H9 (cell line): ENCODE results near the gene WDR88. TPM values are rescaled to one million over a fixed set of nuclear protein-coding genes. Genes with fewer than 3 reads are reported as not detected.

Experiments
- DNase-seq: peaks from one replicate; pipeline ENCODE4 v3.0.0-alpha.2; 2017
- H2AFZ ChIP-seq: one replicate; pipeline ENCODE4 v1.6.1; 2013; ENCODE audit warnings: mild to moderate bottlenecking, low read length, control low read depth, moderate library complexity
- H2AK5ac ChIP-seq: 2 replicates; pipeline ENCODE4 v1.6.1; 2013; ENCODE audit warnings: low read length, control low read depth, mixed read lengths; ENCODE audit not compliant: insufficient read length
- H2BK120ac ChIP-seq: one replicate; pipeline ENCODE4 v1.6.1; 2013; ENCODE audit warnings: low read depth, mild to moderate bottlenecking, low read length, control low read depth, inconsistent platforms; ENCODE audit not compliant: poor library complexity, severe bottlenecking
- H2BK12ac ChIP-seq: 2 replicates; pipeline ENCODE4 v1.6.1; 2013; ENCODE audit warnings: low read length, control low read depth, mixed read lengths, low read depth; ENCODE audit not compliant: insufficient read length
- H2BK15ac ChIP-seq: 2 replicates; pipeline ENCODE4 v1.6.1; 2013; ENCODE audit warnings: low read depth, low read length, control low read depth
- H2BK20ac ChIP-seq: one replicate; pipeline ENCODE4 v1.6.1; 2013; ENCODE audit warnings: low read depth, mild to moderate bottlenecking, low read length, control low read depth, inconsistent platforms; ENCODE audit not compliant: poor library complexity, severe bottlenecking
- H2BK5ac ChIP-seq: 2 replicates; pipeline ENCODE4 v1.6.1; 2013; ENCODE audit warnings: low read length, control low read depth, mixed read lengths; ENCODE audit not compliant: insufficient read length
- H3K14ac ChIP-seq: 2 replicates; pipeline ENCODE4 v1.6.1; 2013; ENCODE audit warnings: low read length, control low read depth; ENCODE audit not compliant: insufficient read depth
- H3K18ac ChIP-seq: 2 replicates; pipeline ENCODE4 v1.6.1; 2013; ENCODE audit warnings: low read depth, mild to moderate bottlenecking, mixed read lengths, low read length, control low read depth; ENCODE audit not compliant: insufficient read length
- H3K23ac ChIP-seq: 2 replicates; pipeline ENCODE4 v1.6.1; 2013; ENCODE audit warnings: low read length, control low read depth, mixed read lengths, low read depth; ENCODE audit not compliant: insufficient read length
- H3K23me2 ChIP-seq: 2 replicates; pipeline ENCODE4 v1.6.1; 2013; ENCODE audit warnings: low read depth, mild to moderate bottlenecking, mixed read lengths, low read length, control low read depth; ENCODE audit not compliant: insufficient read length, poor library complexity, severe bottlenecking
- H3K27ac ChIP-seq: 2 replicates; pipeline ENCODE4 v1.5.1; 2013; ENCODE audit warnings: low read length, control low read depth, mixed read lengths, low read depth; ENCODE audit not compliant: insufficient read length
- H3K27me3 ChIP-seq: 2 replicates; pipeline ENCODE4 v1.6.1; 2013; ENCODE audit warnings: low read length, control low read depth, inconsistent platforms; ENCODE audit not compliant: insufficient read depth
- H3K4ac ChIP-seq: 2 replicates; pipeline ENCODE4 v1.6.1; 2013; ENCODE audit warnings: low read depth, mild to moderate bottlenecking, control low read depth, inconsistent platforms, low read length, moderate library complexity
- H3K4me1 ChIP-seq: 2 replicates; pipeline ENCODE4 v1.6.1; 2013; ENCODE audit warnings: low read length, control low read depth, inconsistent platforms; ENCODE audit not compliant: insufficient read depth
- H3K4me2 ChIP-seq: 2 replicates; pipeline ENCODE4 v1.6.1; 2013; ENCODE audit warnings: low read length, control low read depth, mixed read lengths; ENCODE audit not compliant: insufficient read length, insufficient read depth
- H3K56ac ChIP-seq: 2 replicates; pipeline ENCODE4 v1.6.1; 2013; ENCODE audit warnings: low read depth, mild to moderate bottlenecking, mixed read lengths, low read length, control low read depth; ENCODE audit not compliant: insufficient read length
- H3K79me1 ChIP-seq: 2 replicates; pipeline ENCODE4 v1.6.1; 2013; ENCODE audit warnings: low read depth, mild to moderate bottlenecking, moderate library complexity, low read length, control low read depth, inconsistent platforms; ENCODE audit not compliant: insufficient read depth, poor library complexity, severe bottlenecking
- H3K79me2 ChIP-seq: 2 replicates; pipeline ENCODE4 v1.6.1; 2013; ENCODE audit warnings: low read length, control low read depth, inconsistent platforms; ENCODE audit not compliant: insufficient read depth
- H3K9ac ChIP-seq: 2 replicates; pipeline ENCODE4 v1.6.1; 2013; ENCODE audit warnings: low read length, control low read depth, mixed read lengths; ENCODE audit not compliant: insufficient read length; ENCODE audit errors: extremely low read depth
- H3K9me3 ChIP-seq: one replicate; pipeline ENCODE4 v1.6.1; 2013; ENCODE audit warnings: low read depth, low read length, inconsistent platforms; ENCODE audit not compliant: control insufficient read depth
- H3T11ph ChIP-seq: one replicate; pipeline ENCODE4 v1.6.1; 2013; ENCODE audit warnings: mild to moderate bottlenecking, low read length, control low read depth, inconsistent platforms
- H4K20me1 ChIP-seq: one replicate; pipeline ENCODE4 v1.6.1; 2013; ENCODE audit not compliant: control insufficient read depth, insufficient read length, insufficient read depth
- H4K5ac ChIP-seq: 2 replicates; pipeline ENCODE4 v1.6.1; 2013; ENCODE audit warnings: low read depth, mild to moderate bottlenecking, mixed read lengths, low read length, control low read depth; ENCODE audit not compliant: insufficient read length
- H4K8ac ChIP-seq: replicated peaks from 2 replicates; pipeline ENCODE4 v1.6.1; 2013; ENCODE audit warnings: low read length, control low read depth, mixed read lengths, low read depth; ENCODE audit not compliant: insufficient read length
- H4K91ac ChIP-seq: 2 replicates; pipeline ENCODE4 v1.6.1; 2013; ENCODE audit warnings: low read depth, mild to moderate bottlenecking, moderate library complexity, mixed read lengths, low read length, control low read depth; ENCODE audit not compliant: insufficient read length
- H3K27ac Mint-ChIP-seq, 3 experiments: 2 replicates in 2 of 3; 3 replicates in 1 of 3; pipeline ENCODE4 v1.8.0; 2020 to 2021; ENCODE audit warnings: mixed read lengths in 3 of 3, mild to moderate bottlenecking in 1 of 3, moderate library complexity in 1 of 3
- H3K27me3 Mint-ChIP-seq: 2 replicates; pipeline ENCODE4 v1.8.0; 2021; ENCODE audit warnings: low read depth, mild to moderate bottlenecking, moderate library complexity, mixed read lengths
- H3K36me3 Mint-ChIP-seq, 3 experiments: 2 replicates in 2 of 3; 3 replicates in 1 of 3; pipeline ENCODE4 v1.8.0; 2020 to 2021; ENCODE audit warnings: low read depth in 3 of 3, mixed read lengths in 3 of 3; ENCODE audit not compliant: insufficient read depth in 1 of 3
- H3K4me1 Mint-ChIP-seq, 2 experiments: 2 replicates each; pipeline ENCODE4 v1.8.0; 2020; ENCODE audit warnings: mixed read lengths in 2 of 2
- H3K4me3 Mint-ChIP-seq, 2 experiments: 2 replicates in 1 of 2; 3 replicates in 1 of 2; pipeline ENCODE4 v1.8.0; 2020 to 2021; ENCODE audit warnings: mild to moderate bottlenecking in 2 of 2, mixed read lengths in 2 of 2, moderate library complexity in 1 of 2
- H3K9me3 Mint-ChIP-seq, 2 experiments: 2 replicates in 1 of 2; 3 replicates in 1 of 2; pipeline ENCODE4 v1.8.0; 2020; ENCODE audit warnings: mild to moderate bottlenecking in 2 of 2, mixed read lengths in 2 of 2, moderate library complexity in 1 of 2
- WGBS: extraction: QIAGEN DNeasy Blood & Tissue Kit; methylation state at CpG from one replicate; pipeline ENCODE4 v1.1.7; 2013; ENCODE audit warnings: missing lambda C conversion rate, low lambda C conversion rate, mixed read lengths; ENCODE audit not compliant: insufficient read length; ENCODE audit errors: extremely low coverage; 5-methylcytosine and 5-hydroxymethylcytosine counted together
- total RNA-seq: library from RNA; stranded (reverse); gene quantifications from 2 replicates; pipeline ENCODE4 v1.2.1, GENCODE V29; 2021
- TF ChIP-seq, protein P1 (sequence below): fragments of 200-600 bp; sonication (generic); conservative IDR thresholded peaks from 3 replicates; pipeline ENCODE4 v1.8.0; 2021; ENCODE audit warnings: antibody characterized with exemption, mild to moderate bottlenecking

The WDR88 gene
- total RNA-seq, 1 experiment from 2014 or later: not detected

GRCh38 chr19:33207040-33207620 lies 75.2 kb downstream of the WDR88 start:
- H3K23ac ChIP-seq: no peak overlapping the region
- H4K5ac ChIP-seq: no peak overlapping the region
- no peak overlapping the region for H2AFZ ChIP-seq
- no peaks in the 10 kb centered on the region for H3K4me1 Mint-ChIP-seq
- no peaks in the 10 kb centered on the region; the same call in 1 of the 2 replicates for H3K27me3 Mint-ChIP-seq
- no peak overlapping the region for H3K4ac ChIP-seq
- H3K56ac ChIP-seq: no peak overlapping the region
- H2BK12ac ChIP-seq: no peak overlapping the region
- H3K23me2 ChIP-seq: no peaks in the 10 kb centered on the region
- no peak overlapping the region for H4K91ac ChIP-seq
- no peaks in the 10 kb centered on the region for H3K9me3 Mint-ChIP-seq
- no peaks in the 10 kb centered on the region for H3K4me1 ChIP-seq
- H2BK15ac ChIP-seq: no peak overlapping the region
- no peak overlapping the region for H2BK120ac ChIP-seq
- no peaks in the 10 kb centered on the region for H3K27me3 ChIP-seq
- TF ChIP-seq, protein P1, sequence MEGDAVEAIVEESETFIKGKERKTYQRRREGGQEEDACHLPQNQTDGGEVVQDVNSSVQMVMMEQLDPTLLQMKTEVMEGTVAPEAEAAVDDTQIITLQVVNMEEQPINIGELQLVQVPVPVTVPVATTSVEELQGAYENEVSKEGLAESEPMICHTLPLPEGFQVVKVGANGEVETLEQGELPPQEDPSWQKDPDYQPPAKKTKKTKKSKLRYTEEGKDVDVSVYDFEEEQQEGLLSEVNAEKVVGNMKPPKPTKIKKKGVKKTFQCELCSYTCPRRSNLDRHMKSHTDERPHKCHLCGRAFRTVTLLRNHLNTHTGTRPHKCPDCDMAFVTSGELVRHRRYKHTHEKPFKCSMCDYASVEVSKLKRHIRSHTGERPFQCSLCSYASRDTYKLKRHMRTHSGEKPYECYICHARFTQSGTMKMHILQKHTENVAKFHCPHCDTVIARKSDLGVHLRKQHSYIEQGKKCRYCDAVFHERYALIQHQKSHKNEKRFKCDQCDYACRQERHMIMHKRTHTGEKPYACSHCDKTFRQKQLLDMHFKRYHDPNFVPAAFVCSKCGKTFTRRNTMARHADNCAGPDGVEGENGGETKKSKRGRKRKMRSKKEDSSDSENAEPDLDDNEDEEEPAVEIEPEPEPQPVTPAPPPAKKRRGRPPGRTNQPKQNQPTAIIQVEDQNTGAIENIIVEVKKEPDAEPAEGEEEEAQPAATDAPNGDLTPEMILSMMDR: no peak
- H3K27ac Mint-ChIP-seq: no peak overlapping the region
- no peaks in the 10 kb centered on the region for H3K9me3 ChIP-seq
- no peak overlapping the region for H4K8ac ChIP-seq
- H2BK5ac ChIP-seq: no peak overlapping the region
- no peak overlapping the region for H3K18ac ChIP-seq
- H3K4me2 ChIP-seq: no peak overlapping the region
- no peak overlapping the region for H3K14ac ChIP-seq
- H3K9ac ChIP-seq: no peak overlapping the region
- no peaks in the 10 kb centered on the region for H3K79me2 ChIP-seq
- H3K4me3 Mint-ChIP-seq: no peak overlapping the region
- DNase-seq: no peak
- no peak overlapping the region for H2AK5ac ChIP-seq
- no peaks in the 10 kb centered on the region for H3K79me1 ChIP-seq
- H3K27ac ChIP-seq: no peak overlapping the region
- no peaks in the 10 kb centered on the region for H4K20me1 ChIP-seq
- H3K36me3 Mint-ChIP-seq: peaks cover 0 to 10% (median 8%) of the 10 kb centered on the region in 3 experiments; a peak in 6 of 7 replicates
- H2BK20ac ChIP-seq: no peak overlapping the region
- no peak overlapping the region for H3T11ph ChIP-seq
- WGBS: no CpG with 5 or more reads among the region's 38 CpGs
